ENCODE measurements around the gene VPS13C. TPM values are rescaled to one million over a fixed set of nuclear protein-coding genes. Genes with fewer than 3 reads are reported as not detected.

VPS13C gene
- total and polyA plus RNA-seq, 8 donors: 8.8 to 49.6 (median 27.9) TPM

DNA sequence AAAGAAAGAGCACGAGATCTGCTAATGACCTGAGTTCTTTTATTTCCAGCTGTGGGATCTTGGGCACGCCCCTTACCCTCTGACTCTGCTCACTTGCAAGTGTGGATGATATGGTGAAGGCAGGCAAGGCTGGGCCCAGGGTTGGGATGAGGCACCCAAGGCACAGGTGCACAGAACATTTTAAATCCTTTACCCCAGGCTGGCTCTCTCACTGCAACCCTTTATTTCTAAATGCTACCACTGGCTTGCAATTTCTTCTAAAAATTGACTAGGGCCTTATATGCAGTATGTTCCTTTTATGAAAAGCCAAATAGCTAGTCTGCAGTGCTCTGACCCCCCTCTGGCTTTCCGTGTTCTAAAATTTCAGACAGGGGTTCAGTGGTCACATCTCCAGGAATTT, 237.7 kb downstream of the VPS13C start:
- no peak for ATAC-seq
- 85 to 95% methylated on average over 3 of the region's 3 CpGs for WGBS, 2 donors
- H3K27ac ChIP-seq: no peak overlapping the region
- H3K4me3 ChIP-seq: no peak overlapping the region
- no peaks in the 10 kb centered on the region for H3K36me3 ChIP-seq
- no peak for FAIRE-seq
- intact Hi-C loops (cut with DNase I): no loop called here
- H3K4me1 ChIP-seq: no peaks in the 10 kb centered on the region
- TF ChIP-seq, protein P1, sequence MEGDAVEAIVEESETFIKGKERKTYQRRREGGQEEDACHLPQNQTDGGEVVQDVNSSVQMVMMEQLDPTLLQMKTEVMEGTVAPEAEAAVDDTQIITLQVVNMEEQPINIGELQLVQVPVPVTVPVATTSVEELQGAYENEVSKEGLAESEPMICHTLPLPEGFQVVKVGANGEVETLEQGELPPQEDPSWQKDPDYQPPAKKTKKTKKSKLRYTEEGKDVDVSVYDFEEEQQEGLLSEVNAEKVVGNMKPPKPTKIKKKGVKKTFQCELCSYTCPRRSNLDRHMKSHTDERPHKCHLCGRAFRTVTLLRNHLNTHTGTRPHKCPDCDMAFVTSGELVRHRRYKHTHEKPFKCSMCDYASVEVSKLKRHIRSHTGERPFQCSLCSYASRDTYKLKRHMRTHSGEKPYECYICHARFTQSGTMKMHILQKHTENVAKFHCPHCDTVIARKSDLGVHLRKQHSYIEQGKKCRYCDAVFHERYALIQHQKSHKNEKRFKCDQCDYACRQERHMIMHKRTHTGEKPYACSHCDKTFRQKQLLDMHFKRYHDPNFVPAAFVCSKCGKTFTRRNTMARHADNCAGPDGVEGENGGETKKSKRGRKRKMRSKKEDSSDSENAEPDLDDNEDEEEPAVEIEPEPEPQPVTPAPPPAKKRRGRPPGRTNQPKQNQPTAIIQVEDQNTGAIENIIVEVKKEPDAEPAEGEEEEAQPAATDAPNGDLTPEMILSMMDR (IDR thresholded peaks at IDR 0.05): no peak
- no peaks in the 10 kb centered on the region for H3K9me3 ChIP-seq
- H3K27me3 ChIP-seq: peaks cover 0 to 3% (median 0%) of the 10 kb centered on the region in 4 donors
- no peak for DNase-seq

DNA sequence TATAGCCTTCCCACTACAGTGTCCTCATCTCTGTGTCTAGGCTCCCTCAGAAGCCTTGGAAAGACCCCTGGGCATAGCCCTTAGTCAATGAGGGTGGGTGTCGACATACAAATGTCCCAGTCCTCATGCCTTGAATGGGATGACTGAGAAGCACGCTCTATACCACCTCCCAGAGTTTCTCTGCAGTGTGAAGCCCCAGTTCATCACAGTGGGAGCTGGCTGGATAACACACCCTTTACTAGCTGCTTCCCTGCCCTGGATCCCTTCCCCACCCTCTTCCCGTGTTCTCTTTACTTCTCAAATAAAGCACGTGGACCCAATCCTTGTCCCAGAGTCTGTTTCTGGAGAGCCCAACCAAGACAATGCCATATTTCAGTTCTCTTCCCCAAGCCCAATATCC, 239.3 kb downstream of the VPS13C start:
- Histone ChIP-seq H3K27ac (no peak overlapping the region), H3K9me3 (no peaks in the 10 kb centered on the region), H3K4me1 (no peaks in the 10 kb centered on the region), H3K4me3 (no peak overlapping the region), H3K27me3 (peaks cover 0 to 3% (median 0%) of the 10 kb centered on the region in 4 donors), H3K36me3 (no peaks in the 10 kb centered on the region)
- FAIRE-seq (no peak), ATAC-seq (no peak), DNase-seq (no peak)
- TF ChIP-seq, protein P1 (IDR thresholded peaks at IDR 0.05): no peak
- intact Hi-C loops (cut with DNase I): no loop called here
- 80 to 83% methylated on average over 4 of the region's 4 CpGs for WGBS, 2 donors

DNA sequence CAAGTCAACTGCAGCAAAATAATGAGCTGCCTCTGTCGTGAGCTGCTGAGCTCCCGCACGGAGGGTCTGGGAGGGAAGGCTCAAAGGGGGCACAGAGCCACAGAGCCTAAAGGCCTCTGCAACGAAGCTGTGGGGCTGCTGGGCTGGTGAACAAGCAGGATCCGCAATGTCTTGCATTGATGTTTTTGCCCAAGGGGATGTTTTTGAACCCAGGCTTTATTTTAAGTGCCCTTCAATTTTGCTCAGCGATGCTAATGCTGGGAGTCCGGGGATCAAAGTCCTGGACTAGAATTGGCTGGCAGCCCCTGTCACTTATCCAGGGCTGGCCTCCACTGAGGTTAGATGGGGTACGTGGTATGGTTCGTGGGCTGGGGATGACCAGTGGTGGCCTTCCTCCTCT, 240.0 kb downstream of the VPS13C start:
- FAIRE-seq (no peak), ATAC-seq (no peak), DNase-seq (no peak)
- Histone ChIP-seq H3K27ac (no peak overlapping the region), H3K9me3 (no peaks in the 10 kb centered on the region), H3K4me3 (no peak overlapping the region), H3K36me3 (no peaks in the 10 kb centered on the region), H3K4me1 (no peaks in the 10 kb centered on the region), H3K27me3 (peaks cover 0 to 3% (median 0%) of the 10 kb centered on the region in 4 donors)
- WGBS, 2 donors: 77 to 84% methylated on average over 9 of the region's 9 CpGs
- intact Hi-C loops (cut with DNase I): no loop called here
- TF ChIP-seq, protein P1 (IDR thresholded peaks at IDR 0.05): no peak

DNA sequence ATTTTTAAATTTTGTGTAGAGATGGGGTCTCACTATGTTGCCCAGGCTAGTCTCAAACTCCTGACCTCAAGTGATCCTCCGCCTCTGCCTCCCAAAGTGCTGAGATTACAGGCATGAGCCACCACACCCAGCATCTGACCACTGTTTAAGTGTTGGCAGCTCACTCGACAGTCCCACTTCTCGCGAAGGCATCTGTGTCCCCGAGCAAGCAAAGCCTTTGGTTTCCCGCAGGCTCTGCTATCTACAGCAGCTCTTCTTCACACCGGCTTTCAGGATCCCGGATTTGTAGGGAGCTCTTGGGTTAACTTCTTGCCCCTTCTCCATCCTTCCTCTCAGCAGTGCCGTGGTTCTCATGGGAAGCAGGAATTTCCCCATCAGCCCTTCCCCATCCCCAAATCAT, 240.9 kb downstream of the VPS13C start:
- no peaks in the 10 kb centered on the region for H3K9me3 ChIP-seq
- no peaks in the 10 kb centered on the region for H3K4me1 ChIP-seq
- intact Hi-C loops (cut with DNase I): no loop called here
- TF ChIP-seq, protein P1 (IDR thresholded peaks at IDR 0.05): no peak
- DNase-seq (no peak), FAIRE-seq (no peak), ATAC-seq (no peak)
- no peaks in the 10 kb centered on the region for H3K36me3 ChIP-seq
- H3K27me3 ChIP-seq: peaks cover 0 to 3% (median 0%) of the 10 kb centered on the region in 4 donors
- no peak overlapping the region for H3K4me3 ChIP-seq
- WGBS, 2 donors: 72 to 76% methylated on average over 9 of the region's 9 CpGs
- no peak overlapping the region for H3K27ac ChIP-seq

DNA sequence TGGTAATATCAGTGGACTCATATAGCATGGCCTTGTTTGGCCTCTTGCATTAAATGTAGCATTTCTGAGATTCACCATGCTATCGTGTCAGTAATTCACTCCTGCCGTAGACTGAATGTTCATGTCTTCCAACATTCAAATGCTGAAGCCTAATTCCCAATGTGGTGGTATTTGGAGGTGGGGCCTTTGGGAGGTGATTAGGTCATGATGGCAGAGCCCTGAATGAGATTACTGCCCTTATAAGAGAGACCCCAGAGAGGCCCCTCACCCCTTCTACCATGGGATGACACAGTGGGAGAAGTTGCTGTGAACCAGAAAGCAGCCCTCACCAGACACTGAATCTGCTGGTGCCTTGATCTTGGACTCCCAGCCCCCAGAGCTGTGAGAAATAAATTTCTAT, 241.4 kb downstream of the VPS13C start:
- no peak for FAIRE-seq
- TF ChIP-seq, protein P1 (IDR thresholded peaks at IDR 0.05): no peak
- 91 to 99% methylated on average over 2 of the region's 2 CpGs for WGBS, 2 donors
- no peak overlapping the region for H3K27ac ChIP-seq
- ATAC-seq: no peak
- H3K9me3 ChIP-seq: no peaks in the 10 kb centered on the region
- no peaks in the 10 kb centered on the region for H3K4me1 ChIP-seq
- peaks cover 0 to 3% (median 0%) of the 10 kb centered on the region in 4 donors for H3K27me3 ChIP-seq
- DNase-seq: no peak
- no peaks in the 10 kb centered on the region for H3K36me3 ChIP-seq
- intact Hi-C loops (cut with DNase I): no loop called here
- H3K4me3 ChIP-seq: no peak overlapping the region
